BLaER1 treated with 17β-estradiol and CSF1 and Interleukin-3, amounts not matched to agents 10 nM and 100 nM (cell line): ENCODE data around the gene PTPN14.
A peak's percentile ranks its signal among the peaks of the same experiment; 100 is the strongest.

Experiments
- H3K27ac ChIP-seq, 11 experiments: shearing (Covaris generic); formaldehyde crosslinking; 2 replicates each; pipeline ENCODE4 v1.8.1; 2022
- H3K27me3 ChIP-seq, 11 experiments: shearing (Covaris generic); formaldehyde crosslinking; 2 replicates each; pipeline ENCODE4 v1.8.1; 2022
- H3K36me3 ChIP-seq, 11 experiments: shearing (Covaris generic); formaldehyde crosslinking; 2 replicates each; pipeline ENCODE4 v1.8.1; 2022
- H3K4me1 ChIP-seq, 10 experiments: shearing (Covaris generic); formaldehyde crosslinking; 2 replicates each; pipeline ENCODE4 v1.8.1; 2022
- H3K4me2 ChIP-seq, 11 experiments: shearing (Covaris generic); formaldehyde crosslinking; 2 replicates each; pipeline ENCODE4 v1.8.1; 2022
- H3K4me3 ChIP-seq, 10 experiments: shearing (Covaris generic); formaldehyde crosslinking; 2 replicates each; pipeline ENCODE4 v1.8.1; 2022
- H3K9ac ChIP-seq, 11 experiments: shearing (Covaris generic); formaldehyde crosslinking; 2 replicates each; pipeline ENCODE4 v1.8.1; 2022
- H3K9me3 ChIP-seq, 11 experiments: shearing (Covaris generic); formaldehyde crosslinking; replicated peaks in 1 of 11; 2 replicates each; pipeline ENCODE4 v1.8.1; 2022
- H4K20me1 ChIP-seq, 11 experiments: shearing (Covaris generic); formaldehyde crosslinking; 2 replicates each; pipeline ENCODE4 v1.8.1; 2022
- Cebpa-rat ChIP-seq, 11 experiments: shearing (Covaris generic); IDR thresholded peaks; 2 replicates each; pipeline ENCODE4 v1.8.1; 2022

Gene PTPN14

GRCh38 chr1:214455479-214455878 is 95.9 kb downstream of the PTPN14 start:
- H3K4me2 ChIP-seq, result peak overlapping the region; percentile 18 to 56 (median 43); a peak in 19 of 22 replicates

GRCh38 chr1:214454569-214455396 is 96.6 kb downstream of the PTPN14 start:
- Histone ChIP-seq H3K4me3 (no peak overlapping the region), H3K36me3 (no peaks in the 10 kb centered on the region), H3K27me3 (no peaks in the 10 kb centered on the region), H3K4me2 (peak overlapping the region; percentile 18 to 56 (median 43); a peak in 21 of 22 replicates), H4K20me1 (no peaks in the 10 kb centered on the region), H3K4me1 (peaks cover 7 to 11% (median 10%) of the 10 kb centered on the region in 10 experiments), H3K9ac (no peak overlapping the region), H3K9me3 (no peaks in the 10 kb centered on the region), H3K27ac (no peak overlapping the region)
- TF ChIP-seq Cebpa-rat (IDR thresholded peaks at IDR 0.05), result no peak

More at GRCh38 chr1:214455479-214455878, 95.9 kb downstream of the PTPN14 start:
- no peaks in the 10 kb centered on the region for H3K27me3 ChIP-seq
- H3K27ac ChIP-seq, result no peak overlapping the region
- H3K9me3 ChIP-seq, result no peaks in the 10 kb centered on the region
- no peaks in the 10 kb centered on the region for H4K20me1 ChIP-seq
- H3K9ac ChIP-seq, result no peak overlapping the region
- H3K4me1 ChIP-seq, result peaks cover 7 to 11% (median 10%) of the 10 kb centered on the region in 10 experiments
- H3K4me3 ChIP-seq, result no peak overlapping the region
- TF ChIP-seq Cebpa-rat (IDR thresholded peaks at IDR 0.05), result no peak
- H3K36me3 ChIP-seq, result no peaks in the 10 kb centered on the region

GRCh38 chr1:214453109-214453722 is 98.2 kb downstream of the PTPN14 start:
- TF ChIP-seq Cebpa-rat (IDR thresholded peaks at IDR 0.05), result no peak
- H3K4me2 ChIP-seq, result no peak overlapping the region
- H4K20me1 ChIP-seq, result no peaks in the 10 kb centered on the region
- H3K36me3 ChIP-seq, result no peaks in the 10 kb centered on the region
- no peak overlapping the region for H3K4me3 ChIP-seq
- no peak overlapping the region for H3K27ac ChIP-seq
- peaks cover 0 to 6% (median 4%) of the 10 kb centered on the region in 11 experiments; a peak in 5 of 22 replicates for H3K9me3 ChIP-seq
- peaks cover 7 to 11% (median 10%) of the 10 kb centered on the region in 10 experiments for H3K4me1 ChIP-seq
- H3K9ac ChIP-seq, result no peak overlapping the region
- H3K27me3 ChIP-seq, result no peaks in the 10 kb centered on the region

DNA sequence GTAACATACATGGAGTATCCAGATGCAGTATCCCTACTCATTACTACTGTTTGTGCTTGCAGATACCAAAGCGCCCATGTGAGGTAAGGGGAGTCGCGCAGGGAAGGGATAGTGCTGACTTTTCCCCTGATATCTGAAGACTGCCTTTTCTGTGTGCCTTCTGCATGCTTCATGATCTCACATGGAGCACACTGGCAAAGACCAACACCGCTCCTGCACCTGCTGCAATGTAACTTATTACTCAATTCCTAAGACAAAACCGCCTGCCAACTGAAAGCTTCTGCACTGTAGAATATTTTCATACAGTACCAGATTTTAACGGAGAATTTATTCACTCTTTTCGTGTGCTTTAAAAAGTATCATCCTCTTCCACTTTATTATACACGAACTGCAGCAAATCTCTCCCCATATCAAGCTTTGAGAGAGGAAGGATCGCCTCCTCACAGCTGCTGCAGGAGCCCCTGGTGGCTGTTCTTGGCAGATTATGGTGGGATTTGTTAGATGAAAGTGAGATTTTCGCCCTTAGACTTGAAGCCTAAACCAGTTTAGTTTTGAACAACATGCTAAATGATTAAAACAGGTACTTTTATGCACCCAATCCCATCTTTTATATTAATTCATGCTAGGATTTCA is 99.1 kb downstream of the PTPN14 start:
- no peak overlapping the region for H3K4me2 ChIP-seq
- peaks cover 7 to 11% (median 10%) of the 10 kb centered on the region in 10 experiments for H3K4me1 ChIP-seq
- H3K27me3 ChIP-seq, result no peaks in the 10 kb centered on the region
- no peak overlapping the region for H3K4me3 ChIP-seq
- H4K20me1 ChIP-seq, result no peaks in the 10 kb centered on the region
- no peak overlapping the region for H3K9ac ChIP-seq
- peaks cover 0 to 9% (median 4%) of the 10 kb centered on the region in 11 experiments; a peak in 5 of 22 replicates for H3K9me3 ChIP-seq
- H3K27ac ChIP-seq, result no peak overlapping the region
- no peaks in the 10 kb centered on the region for H3K36me3 ChIP-seq
- TF ChIP-seq Cebpa-rat (IDR thresholded peaks at IDR 0.05), result no peak

DNA sequence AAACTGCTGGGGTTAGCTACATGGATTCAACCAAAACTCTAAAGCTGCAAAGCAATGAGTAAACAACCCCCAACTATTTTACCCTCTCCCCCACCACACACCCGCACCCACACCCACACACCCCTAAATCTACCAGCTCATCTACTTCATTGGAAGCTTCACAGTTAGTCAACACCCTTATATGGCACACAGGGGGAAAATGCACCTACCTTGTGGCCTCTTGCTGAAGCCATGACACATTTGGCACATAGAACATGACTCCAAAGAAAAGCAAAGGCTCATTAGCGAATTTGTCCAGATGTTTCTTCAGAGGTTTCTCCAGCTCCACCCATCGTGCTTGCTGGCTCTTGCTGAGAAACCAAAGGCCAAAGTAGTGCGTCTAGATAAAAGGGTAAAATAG is 99.8 kb downstream of the PTPN14 start:
- Histone ChIP-seq H3K4me3 (no peak overlapping the region), H3K4me1 (peaks cover 7 to 12% (median 10%) of the 10 kb centered on the region in 10 experiments), H3K9ac (no peak overlapping the region), H3K27ac (no peak overlapping the region), H3K27me3 (no peaks in the 10 kb centered on the region), H4K20me1 (no peaks in the 10 kb centered on the region), H3K36me3 (no peaks in the 10 kb centered on the region), H3K4me2 (no peak overlapping the region), H3K9me3 (peaks cover 0 to 9% (median 4%) of the 10 kb centered on the region in 11 experiments; a peak in 5 of 22 replicates)
- TF ChIP-seq Cebpa-rat (IDR thresholded peaks at IDR 0.05), result no peak

DNA sequence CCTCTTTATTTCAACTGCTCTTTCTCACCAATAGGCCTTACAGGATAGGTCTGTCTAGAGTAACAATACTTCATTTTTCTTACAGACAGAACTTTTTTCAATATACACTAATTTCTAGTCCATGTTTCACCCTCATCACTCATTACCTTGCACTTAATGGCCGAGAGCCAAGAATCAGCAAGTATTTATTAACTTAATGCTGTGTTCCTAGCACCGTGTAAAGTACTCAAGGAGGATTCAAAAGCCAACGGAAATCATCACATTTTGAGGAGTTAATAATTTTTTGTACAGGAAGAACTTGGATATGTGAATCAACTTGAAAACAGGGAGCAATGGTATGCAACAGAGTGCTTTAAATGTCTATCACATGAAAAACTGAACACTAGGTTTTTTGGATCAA is 102.0 kb downstream of the PTPN14 start:
- H3K27ac ChIP-seq, result no peak overlapping the region

DNA sequence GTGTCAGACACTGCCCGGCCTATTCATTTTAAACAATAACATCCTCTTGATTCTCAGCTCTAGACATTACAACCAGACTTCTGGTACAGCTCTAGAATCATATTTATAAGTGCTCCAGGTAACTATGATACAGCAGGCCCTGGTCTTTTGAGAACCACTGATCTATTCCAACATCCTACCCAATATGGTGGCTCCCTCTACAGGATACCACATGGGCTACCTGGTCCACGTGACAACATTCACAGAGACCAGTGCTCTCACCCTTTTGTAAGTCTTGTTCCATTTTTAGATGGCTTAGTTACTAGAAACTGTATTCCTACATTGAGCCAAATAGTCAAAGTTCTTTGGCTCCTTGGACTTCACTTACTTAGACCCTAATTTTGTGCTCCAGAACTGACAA is 102.9 kb downstream of the PTPN14 start:
- Histone ChIP-seq H3K4me3 (no peak overlapping the region), H3K27ac (no peak overlapping the region), H3K9me3 (peaks cover 0 to 9% (median 4%) of the 10 kb centered on the region in 11 experiments; a peak in 5 of 22 replicates), H3K36me3 (no peaks in the 10 kb centered on the region), H3K27me3 (no peaks in the 10 kb centered on the region), H4K20me1 (no peaks in the 10 kb centered on the region), H3K9ac (no peak overlapping the region), H3K4me1 (peaks cover 0 to 10% (median 0%) of the 10 kb centered on the region in 10 experiments; a peak in 2 of 20 replicates), H3K4me2 (no peak overlapping the region)
- no peak for TF ChIP-seq Cebpa-rat (IDR thresholded peaks at IDR 0.05)

More for the DNA sequence above, 102.0 kb downstream of the PTPN14 start:
- H3K4me2 ChIP-seq, result no peak overlapping the region
- H3K4me1 ChIP-seq, result peaks cover 0 to 10% (median 0%) of the 10 kb centered on the region in 10 experiments; a peak in 2 of 20 replicates
- no peak overlapping the region for H3K4me3 ChIP-seq
- H3K36me3 ChIP-seq, result no peaks in the 10 kb centered on the region
- no peak overlapping the region for H3K9ac ChIP-seq
- H3K9me3 ChIP-seq, result peaks cover 0 to 9% (median 4%) of the 10 kb centered on the region in 11 experiments; a peak in 5 of 22 replicates
- no peak for TF ChIP-seq Cebpa-rat (IDR thresholded peaks at IDR 0.05)
- H3K27me3 ChIP-seq, result no peaks in the 10 kb centered on the region
- no peaks in the 10 kb centered on the region for H4K20me1 ChIP-seq

GRCh38 chr1:214447557-214447871 is 103.9 kb downstream of the PTPN14 start:
- H4K20me1 ChIP-seq, result no peaks in the 10 kb centered on the region
- no peaks in the 10 kb centered on the region for H3K27me3 ChIP-seq
- peaks cover 0 to 10% (median 0%) of the 10 kb centered on the region in 10 experiments; a peak in 2 of 20 replicates for H3K4me1 ChIP-seq
- no peak overlapping the region for H3K4me2 ChIP-seq
- H3K9ac ChIP-seq, result no peak overlapping the region
- no peak for TF ChIP-seq Cebpa-rat (IDR thresholded peaks at IDR 0.05)
- H3K4me3 ChIP-seq, result no peak overlapping the region
- no peaks in the 10 kb centered on the region for H3K36me3 ChIP-seq
- H3K27ac ChIP-seq, result no peak overlapping the region
- peaks cover 0 to 9% (median 4%) of the 10 kb centered on the region in 11 experiments; a peak in 5 of 22 replicates for H3K9me3 ChIP-seq
